A204.1 (cell line): ENCODE data around the gene TRIM71.
"Not testable (repeated sequence)": the region's sequence is repeated elsewhere in the genome, so short reads cannot be mapped to it uniquely, and the experiment has no call there.

ENCODE experiments used
- FAIRE-seq: peaks from 2 replicates; lab custom pipeline; 2012; peaks lifted over from hg19 to GRCh38; lab: Jason Lieb, UNC

TRIM71 gene

DNA sequence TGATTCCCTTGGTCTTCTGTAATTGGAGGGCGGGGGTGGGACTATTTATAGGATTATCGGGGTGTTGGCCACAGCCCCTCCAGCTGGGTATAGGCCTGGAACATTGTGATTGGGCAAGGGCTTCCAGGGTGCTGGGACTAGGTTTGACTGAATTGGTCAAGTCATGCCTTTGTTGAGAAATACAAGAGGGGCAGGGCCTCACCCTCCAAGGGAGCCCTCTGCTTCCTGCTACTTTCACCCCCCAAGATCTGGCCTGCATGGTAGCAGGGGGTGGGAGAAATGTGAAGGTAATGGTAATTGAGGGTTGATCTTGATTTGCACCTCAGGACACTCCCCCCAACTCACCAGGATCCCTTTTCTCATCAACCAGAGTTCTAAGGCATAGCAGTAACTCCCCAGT is 25.2 kb downstream of the TRIM71 start:
- FAIRE-seq, result no peak

DNA sequence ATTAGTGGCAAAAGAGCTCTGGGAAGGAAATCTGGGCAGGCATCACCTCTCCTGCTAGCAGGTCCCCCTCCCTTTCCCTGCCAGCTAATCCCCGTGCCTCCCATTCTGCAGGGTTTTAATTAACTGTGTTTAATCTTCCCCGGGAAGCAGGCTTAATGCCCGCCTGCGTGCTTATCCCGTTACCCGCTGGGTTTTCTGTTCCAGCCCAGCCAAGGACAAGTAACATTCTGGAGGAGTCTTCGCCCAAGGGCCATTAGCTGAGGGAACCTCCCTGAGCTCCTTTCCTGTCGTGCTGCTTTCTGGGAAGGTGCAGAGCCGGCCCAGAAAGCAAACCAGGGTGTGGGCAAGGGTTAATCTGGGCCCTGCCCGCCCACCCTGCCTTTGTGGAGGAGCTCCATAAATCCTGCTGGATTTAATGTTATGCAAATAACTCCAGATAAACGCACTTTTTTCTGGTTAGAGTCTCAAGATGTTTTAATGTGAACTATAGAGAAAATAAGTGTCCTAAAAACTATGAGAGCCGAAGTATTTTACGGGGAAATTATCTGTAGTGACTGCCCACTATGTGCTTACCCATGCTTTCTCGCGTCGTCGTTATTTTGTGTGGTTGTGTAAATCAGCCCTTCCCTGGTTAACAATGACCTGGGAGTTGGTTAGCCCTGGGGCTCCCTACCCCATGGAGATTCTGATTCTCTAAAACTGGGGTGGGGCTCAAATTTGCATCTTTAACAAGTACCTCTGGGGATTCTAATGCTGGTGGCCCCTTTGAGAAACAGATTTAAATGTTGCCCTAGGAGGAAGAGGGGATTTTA is 25.9 kb downstream of the TRIM71 start:
- no peak for FAIRE-seq

DNA sequence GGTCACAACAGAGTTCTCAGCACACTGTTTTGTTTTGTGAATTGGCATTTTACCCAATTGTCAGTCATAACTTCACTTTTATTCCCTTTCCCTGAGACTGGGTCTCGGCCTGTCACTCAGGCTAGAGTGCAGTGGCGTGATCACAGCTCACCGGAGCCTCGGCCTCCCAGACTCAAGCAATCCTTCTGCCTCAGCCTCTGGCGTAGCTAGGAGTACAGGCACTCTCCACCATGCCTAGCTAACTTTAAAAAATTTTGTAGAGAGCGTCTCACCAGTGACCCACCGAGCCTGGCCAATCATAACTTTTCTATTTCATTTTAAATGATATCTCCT is 26.5 kb downstream of the TRIM71 start:
- no peak for FAIRE-seq

DNA sequence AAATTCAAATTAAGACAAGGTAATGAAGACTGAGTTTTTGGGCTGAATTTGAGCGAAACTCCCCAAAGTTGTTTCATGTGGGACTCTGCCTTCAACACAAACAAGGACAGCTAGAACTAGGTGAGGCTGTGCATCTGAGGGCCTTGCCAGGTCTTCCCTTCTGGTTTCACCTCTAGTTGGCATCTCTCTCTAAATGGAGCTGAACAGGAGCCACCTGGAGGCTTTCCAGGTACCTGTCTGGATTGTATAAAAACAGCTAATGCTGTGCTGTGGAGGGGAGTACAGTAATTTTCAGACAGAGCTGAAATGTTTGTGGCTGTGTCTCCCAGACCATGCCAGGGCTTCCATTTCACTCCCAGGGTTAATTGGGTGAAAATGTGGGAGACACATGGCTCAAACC is 27.1 kb downstream of the TRIM71 start:
- no peak for FAIRE-seq

DNA sequence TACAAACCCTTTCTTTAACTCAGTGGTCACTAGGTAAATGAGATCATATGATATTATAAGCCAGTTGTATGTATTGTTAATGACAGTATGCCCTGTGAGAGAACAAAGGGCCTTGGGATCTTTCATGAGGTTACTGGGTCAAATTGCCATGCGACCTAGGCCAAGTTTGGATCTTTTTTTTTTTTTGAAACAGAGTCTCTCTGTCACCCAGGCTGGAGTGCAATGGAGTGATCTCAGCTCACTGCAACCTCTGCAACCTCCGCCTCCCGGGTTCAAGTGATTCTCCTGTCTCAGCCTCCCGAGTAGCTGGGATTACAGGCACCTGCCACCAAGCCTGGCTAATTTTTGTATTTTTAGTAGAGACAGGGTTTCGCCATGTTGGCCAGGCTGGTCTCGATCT is 27.7 kb downstream of the TRIM71 start:
- not testable (repeated sequence) for FAIRE-seq

DNA sequence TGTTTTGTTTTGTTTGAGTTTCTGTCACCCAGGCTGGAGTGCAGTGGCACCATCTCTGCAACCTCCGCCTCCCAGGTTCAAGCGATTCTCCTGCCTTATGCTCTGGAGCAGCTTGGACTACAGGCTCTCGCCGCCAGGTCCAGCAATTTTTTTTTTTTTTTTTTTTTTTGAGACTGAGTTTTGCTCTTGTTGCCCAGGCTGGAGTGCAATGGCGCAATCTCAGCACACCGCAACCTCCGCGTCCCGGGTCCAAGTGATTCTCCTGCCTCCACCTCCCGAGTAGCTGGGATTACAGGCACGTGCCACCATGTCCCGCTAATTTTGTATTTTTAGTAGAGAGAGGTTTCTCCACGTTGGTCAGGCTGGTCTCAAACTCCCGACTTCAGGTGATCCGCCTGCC is 29.2 kb downstream of the TRIM71 start:
- not testable (repeated sequence) for FAIRE-seq

DNA sequence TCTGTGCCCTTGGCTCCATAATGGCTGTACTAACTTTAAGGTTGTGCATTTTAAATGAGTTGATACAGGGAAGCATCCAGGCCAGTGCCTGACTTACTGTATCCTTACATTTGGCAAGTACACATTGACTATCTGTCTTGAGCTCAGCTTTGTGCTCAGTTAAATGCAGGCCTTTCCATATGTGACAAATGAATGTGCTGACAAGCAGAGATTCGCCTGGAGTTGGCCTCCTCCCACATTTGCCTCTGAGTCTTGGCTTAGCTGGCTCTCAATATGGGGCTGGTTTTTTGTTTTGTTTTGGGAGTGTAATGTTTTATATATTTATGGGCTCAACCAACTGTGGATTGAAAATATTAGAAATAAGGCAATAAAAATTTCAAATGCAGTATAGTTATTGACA is 29.7 kb downstream of the TRIM71 start:
- no peak for FAIRE-seq

DNA sequence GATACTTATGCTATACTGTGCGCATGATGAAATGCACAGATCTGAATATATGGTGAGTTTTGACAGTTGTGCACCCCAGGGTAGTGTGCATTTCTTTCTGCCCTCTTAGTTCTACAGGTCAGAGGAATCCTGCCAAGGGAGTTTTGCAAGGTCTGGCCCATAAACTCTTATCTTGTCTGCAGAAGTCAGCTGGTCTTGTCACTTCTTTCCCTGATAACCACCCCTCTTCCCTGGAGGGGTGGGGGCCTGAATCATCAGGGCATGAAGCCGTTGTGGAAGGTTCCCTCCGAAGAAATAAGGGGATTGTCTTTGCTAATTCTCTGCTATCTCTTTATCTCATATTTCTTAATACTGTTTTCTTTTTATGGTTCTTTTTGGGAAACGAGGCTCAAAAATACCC is 30.4 kb downstream of the TRIM71 start:
- FAIRE-seq, result no peak

DNA sequence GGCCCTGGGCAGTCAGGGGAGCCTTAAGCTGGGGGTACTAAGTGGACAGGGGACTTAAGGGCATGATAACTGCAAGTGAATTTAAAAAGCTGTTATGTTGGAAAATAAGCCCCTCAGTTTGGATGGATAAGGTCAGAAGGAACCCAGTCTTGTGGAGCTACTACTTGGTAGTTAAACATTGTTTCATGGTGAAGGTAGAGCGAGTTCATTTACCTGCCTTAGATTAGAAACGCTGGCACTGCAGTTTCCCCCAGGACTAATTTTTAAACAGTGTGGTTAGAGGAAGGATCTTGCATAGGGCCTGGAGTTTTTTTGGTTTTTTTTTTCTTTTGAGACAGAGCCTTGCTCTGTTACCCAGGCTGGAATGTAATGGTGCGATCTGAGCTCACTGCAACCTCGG is 31.2 kb downstream of the TRIM71 start:
- no peak for FAIRE-seq

DNA sequence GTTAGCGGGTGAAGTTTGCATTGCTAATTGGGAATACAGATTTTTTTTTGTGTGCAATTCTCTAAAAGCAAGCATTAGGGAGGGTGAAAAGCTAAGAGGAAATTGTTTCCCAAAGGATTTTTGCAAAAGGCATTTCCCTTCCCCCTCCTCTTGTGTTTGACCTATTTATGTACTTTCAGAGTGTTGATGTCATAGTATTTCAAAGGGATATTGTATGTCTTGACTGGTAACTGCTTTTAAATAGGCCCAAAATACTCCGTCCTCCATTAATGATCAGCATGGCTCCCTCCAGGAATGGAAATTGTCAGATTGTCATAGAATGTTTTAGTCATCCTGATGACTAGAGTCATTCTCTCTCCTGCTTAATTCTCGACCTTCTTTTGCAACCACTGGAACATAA is 32.4 kb downstream of the TRIM71 start:
- FAIRE-seq, result no peak

DNA sequence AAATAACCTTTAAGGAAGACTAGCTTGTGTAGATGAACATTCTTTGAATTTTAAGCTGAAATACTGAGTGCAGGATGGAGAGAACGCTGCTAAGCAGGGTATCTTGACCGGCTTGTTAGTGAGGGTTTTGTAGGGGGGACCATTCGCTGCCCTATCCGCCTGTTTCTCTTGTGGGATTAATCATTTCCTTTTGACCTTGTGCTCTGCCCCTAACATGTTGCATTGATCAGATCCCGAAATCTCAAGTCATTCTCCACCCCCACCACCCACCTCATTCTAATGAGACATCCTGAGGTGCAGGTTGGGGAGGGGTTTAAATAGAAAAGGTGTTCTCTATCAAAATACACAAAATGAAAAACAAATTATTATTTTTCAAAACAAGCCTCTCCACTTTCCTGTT is 32.8 kb downstream of the TRIM71 start:
- no peak for FAIRE-seq

DNA sequence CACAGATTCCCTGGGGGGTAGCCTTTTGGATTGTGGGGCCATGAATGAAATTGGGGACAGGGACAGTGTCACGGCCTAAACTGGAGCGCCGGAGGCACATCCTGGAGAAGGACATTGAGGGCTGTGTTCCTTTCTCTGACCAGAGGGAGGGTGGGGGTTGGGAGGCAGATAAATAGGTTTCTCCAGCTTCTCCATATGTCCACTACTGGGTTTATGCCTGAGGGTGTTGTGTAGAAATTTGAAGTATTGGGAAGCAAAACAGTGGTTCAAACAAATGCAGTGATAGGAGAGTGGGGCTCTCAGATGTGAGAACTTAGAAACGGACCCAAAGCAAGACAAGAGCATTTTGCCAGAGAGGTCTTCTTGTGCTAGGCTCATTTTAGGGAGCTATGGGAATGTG is 34.3 kb downstream of the TRIM71 start:
- FAIRE-seq, result no peak

DNA sequence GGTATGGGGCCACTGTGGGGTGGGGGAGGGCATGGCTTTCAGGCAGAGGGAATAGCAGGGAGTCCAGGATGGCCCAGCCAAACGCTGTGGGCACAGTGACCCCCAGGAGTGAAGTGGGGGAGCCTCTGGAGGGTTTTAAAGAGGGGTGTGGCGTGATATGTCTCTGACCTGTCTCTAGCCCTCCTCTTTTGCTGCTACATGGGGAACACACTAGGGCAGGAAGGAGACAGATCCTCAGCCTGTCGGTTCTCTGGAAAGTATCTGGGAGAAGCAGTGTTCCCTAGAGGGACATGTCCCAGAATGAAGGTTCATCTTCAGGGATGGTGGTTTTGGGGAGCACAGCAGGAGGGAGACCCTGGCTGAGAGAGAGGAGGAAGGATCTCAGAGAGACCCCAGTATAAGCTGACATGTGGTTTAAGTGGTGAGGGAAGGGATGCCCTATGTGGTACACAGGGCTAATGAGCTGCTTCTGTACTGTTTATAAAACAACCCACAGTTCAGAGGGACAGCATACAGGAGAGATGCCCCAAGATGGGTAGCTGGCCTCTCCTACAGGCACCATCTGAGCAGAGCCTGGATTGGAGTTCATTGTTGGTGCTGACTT is 37.7 kb downstream of the TRIM71 start:
- no peak for FAIRE-seq

DNA sequence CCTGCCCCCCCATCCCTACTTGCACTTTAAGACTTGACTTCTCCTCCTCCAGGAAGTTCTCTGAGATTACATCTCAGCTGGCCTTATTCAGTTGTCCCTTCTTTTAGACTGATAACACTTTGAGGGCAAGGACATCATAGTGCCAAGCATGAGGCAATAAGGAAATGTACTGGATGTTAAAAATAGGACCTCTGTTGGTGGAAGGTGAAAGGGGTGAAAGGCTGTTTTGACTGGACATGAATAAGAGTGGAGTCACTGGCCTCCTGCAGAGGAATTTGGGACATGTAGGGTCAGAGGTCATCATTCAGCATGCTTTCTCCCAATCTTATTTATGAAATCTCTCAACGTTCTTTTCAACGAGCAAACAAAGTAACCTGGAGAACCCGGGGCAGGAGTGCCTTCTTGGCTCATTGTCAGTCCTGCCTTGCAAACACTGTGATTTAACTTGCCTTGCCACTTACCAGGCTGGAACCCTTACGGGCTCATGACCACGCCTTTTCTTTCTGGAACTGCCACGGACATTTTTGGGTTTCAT is 38.6 kb downstream of the TRIM71 start:
- no peak for FAIRE-seq

DNA sequence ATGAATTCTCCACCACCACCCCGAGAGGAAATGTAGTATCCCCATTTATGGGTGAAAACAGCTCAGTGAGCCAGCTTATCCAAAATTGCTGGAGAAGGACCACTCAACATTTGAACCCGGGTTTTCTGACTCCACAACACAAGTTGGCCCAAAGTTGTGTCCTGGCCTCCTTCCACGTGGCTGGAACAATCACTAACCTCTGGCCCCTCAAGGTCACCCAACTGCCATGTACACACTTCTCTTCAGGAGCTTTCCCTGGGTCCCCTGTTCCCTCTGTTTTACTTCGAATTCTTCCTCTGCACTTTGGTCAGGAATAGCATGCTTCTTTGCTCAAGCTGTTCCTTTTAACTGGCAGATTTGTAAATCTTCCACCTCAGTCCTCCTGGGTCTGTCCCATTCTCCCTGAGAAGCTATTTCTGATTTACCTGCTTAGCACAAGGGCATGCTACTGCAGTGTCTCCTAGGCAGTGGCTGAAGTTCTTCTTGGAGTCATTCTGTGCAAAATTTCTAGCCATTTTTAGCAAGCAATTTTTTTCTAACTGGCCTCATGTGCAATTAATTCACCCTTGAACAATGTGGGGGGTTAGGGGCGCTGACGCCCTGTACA is 39.2 kb downstream of the TRIM71 start:
- no peak for FAIRE-seq

DNA sequence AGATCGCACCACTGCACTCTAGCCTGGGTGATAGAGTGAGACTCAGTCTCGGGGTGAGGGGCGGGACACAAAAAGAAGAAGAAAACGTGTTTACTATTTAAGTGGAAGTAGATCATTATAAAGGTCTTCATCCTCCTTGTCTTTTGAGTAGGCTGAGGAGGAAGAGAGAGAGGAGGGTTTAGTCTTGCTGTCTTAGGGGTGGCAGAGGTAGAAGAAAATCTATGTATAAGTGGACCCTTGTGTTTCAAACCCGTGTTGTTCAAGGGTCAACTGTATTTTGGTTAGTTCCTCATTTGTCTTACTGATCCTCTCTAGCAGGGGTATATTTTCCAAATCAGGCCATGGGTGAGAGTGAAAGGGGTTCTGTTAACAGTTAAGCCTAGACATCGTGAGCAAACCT is 40.1 kb downstream of the TRIM71 start:
- no peak for FAIRE-seq

DNA sequence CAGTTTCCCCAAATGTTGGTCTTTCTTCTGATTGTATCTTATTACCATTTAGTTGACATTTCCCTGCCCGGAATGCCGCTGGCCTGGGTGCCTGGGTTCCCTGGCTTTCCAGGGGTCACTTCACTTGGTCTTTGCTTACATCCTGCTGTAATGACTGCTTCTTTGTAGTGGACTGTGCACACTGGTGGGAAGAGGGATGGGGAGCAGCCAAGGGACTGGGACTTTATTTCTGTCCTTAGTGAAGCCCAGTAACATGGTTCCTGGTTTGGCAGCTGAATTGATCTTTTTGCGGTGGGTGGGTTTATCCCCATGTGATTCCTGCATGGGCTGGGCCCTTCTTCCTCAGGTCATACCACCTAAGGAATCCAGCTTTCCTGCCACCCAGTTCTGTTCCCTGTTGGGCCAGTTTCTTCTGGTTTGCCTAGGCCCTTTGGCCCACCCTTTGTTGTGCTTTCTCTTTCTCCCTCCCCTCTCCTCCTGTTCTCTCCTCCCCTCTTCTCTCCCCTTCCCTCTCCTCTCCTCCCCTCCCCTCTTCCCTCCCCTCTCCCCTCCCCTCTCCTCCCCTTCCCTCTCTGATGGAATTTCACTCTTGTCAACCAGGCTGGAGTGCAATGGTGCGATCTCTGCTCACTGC is 41.9 kb downstream of the TRIM71 start:
- FAIRE-seq, result no peak

DNA sequence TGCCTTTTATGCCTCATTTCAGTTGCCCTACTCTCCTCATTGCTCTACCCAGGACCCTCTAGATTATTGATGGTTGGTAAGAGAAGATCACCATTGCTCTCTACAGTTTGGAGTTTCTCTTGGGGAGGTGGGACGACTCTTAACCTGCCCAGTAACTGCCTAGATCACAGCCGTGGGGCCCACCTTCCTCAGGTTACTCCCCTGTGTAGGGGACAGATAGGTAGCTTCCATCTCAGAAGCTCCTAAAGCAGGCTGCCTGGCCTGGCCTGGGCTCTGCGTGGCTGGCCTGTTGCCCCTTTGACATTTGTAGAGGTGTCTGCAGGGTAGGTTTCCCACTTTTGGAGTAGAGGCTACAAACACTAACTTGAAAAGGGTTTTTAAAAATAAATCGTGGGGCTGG is 42.7 kb downstream of the TRIM71 start:
- no peak for FAIRE-seq

DNA sequence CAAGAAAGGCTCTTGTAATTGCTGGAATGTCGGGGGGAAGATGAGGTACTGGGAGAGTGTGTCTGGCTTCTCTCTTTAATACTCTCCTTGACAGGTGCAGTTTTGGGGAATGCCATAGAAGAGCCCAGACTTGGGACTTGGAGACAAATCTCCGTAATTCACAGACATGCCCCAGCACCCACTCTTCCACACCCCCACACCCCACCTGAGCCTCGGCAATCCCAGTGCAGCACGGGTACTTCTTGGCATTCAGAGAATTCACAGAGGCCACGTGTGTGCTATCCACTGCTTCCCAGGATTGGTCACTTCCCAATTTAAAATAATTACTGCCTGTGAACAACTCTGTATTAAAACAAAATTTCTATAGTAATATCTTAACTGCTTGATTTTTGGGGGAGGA is 43.9 kb downstream of the TRIM71 start:
- no peak for FAIRE-seq

DNA sequence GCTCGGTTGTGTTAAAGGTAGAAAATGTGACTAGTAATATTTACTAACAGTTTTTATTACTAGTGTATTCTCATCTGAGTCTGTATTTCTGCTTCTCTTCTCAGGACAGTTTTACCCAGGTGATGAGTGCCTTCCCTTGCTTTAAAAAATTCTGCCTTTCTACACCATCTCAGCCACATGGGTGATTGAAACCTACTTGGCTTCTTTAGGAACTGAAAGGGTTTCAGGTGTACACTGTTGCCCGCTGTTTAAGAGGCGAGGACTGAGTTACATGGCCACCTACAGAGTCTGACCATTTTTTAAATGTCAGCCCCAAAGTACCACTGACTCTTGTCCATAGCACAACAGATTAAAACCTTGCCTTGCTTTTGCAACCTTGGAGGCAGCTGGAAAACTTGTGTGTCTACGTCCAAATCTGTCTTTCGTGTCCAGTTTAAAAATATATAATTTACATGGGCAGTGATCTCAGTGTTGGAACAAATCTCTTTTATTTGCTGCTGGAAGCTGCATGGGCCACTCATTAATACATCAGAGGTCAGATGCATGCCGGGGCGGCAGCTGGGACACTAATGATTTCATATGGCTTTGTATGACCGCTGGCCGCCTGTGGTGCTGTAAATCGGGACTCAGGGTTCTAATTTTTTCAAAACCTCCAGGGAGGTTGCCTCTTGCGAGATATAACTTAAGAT is 44.6 kb downstream of the TRIM71 start:
- FAIRE-seq, result no peak

DNA sequence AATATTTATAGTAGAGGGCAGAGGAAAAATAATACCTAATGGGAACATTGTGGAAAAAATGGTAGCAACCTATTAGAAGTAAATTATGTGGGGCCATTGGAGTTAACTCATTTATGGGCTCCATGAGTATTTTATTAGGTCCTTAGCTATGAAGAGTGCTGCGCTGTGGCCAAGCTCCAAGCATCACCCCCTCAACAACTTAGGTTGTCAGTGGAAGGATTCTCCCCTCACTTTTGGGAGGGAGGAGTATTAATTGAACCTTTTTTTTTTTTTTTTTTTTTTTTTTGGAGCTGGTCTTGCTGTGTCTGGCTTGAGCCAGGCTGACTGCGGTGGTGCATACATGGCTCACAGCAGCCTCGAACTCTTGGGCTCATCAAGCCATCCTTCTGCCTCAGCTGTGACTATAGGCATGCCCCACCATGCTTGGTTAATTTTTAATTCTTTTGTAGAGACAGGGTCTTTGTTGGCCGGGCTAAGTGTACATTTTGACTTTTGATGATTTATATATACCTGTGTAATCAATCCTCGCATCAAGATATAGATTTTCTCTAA is 45.2 kb downstream of the TRIM71 start:
- FAIRE-seq, result no peak

DNA sequence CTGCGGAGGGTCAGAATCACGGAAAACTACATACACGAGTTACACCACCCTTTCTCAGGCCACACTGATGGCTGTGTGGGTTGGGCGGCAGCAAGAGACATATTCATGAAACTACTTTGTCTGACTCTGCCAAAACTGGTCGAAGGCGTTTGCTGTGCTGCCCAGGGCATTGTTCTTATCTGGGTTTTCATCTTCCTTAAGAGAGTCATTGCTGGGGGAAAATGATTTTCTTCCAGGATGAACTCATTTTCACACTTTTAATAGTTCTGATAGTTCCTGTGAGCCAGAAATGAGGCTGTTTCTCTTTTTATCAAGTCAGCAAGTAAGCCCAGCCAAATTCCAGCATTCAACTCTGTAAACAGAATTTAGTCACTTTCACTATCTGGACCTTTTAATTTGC is 47.6 kb downstream of the TRIM71 start:
- no peak for FAIRE-seq
